ENCODE data around the gene YY1AP1.

- TF ChIP-seq CTCF (IDR thresholded peaks at IDR 0.05) (no peak), POLR2A (IDR thresholded peaks at IDR 0.05) (no peak)
These were observed 8.5 kb upstream of the YY1AP1 start for GRCh38 chr1:155697046-155697445.
